Fibroblast of mammary gland (primary cell): ENCODE results near the gene MARCHF2.
"Not testable (repeated sequence)": the region's sequence is repeated elsewhere in the genome, so short reads cannot be mapped to it uniquely, and the experiment has no call there.

Experiments
- DNase-seq: peaks from one replicate; pipeline ENCODE4 v3.0.0-alpha.2; 2010; ENCODE audit warnings: low read depth
- H3K4me3 ChIP-seq: 2 replicates; pipeline ENCODE4 v1.5.1; 2011; ENCODE audit warnings: low read depth, mild to moderate bottlenecking, low read length, moderate library complexity; ENCODE audit not compliant: control insufficient read depth
- CTCF ChIP-seq: conservative IDR thresholded peaks from 2 replicates; pipeline ENCODE4 v1.5.1; 2011; ENCODE audit warnings: low read depth, low read length, inconsistent platforms; ENCODE audit not compliant: control insufficient read depth, insufficient read depth

MARCHF2 gene

GRCh38 chr19:8426283-8426682 is 13.2 kb downstream of the MARCHF2 start:
- TF ChIP-seq CTCF, result no peak
- no peak overlapping the region for H3K4me3 ChIP-seq
- no peak for DNase-seq

GRCh38 chr19:8429044-8429443 is 15.9 kb downstream of the MARCHF2 start:
- no peak for DNase-seq
- TF ChIP-seq CTCF, result no peak
- no peak overlapping the region for H3K4me3 ChIP-seq

- DNase-seq, result no peak
- no peak overlapping the region for H3K4me3 ChIP-seq
- TF ChIP-seq CTCF, result no peak
These were observed 16.7 kb downstream of the MARCHF2 start for GRCh38 chr19:8429826-8430225.

GRCh38 chr19:8430650-8431049 is 17.5 kb downstream of the MARCHF2 start:
- TF ChIP-seq CTCF, result no peak
- no peak for DNase-seq
- H3K4me3 ChIP-seq, result no peak overlapping the region

GRCh38 chr19:8438236-8438635 is 25.1 kb downstream of the MARCHF2 start:
- H3K4me3 ChIP-seq, result no peak overlapping the region
- DNase-seq, result no peak
- no peak for TF ChIP-seq CTCF

- DNase-seq, result no peak
- H3K4me3 ChIP-seq, result no peak overlapping the region
- no peak for TF ChIP-seq CTCF
These were observed 28.8 kb downstream of the MARCHF2 start for GRCh38 chr19:8441725-8442544.

GRCh38 chr19:8444140-8444676 is 31.1 kb downstream of the MARCHF2 start:
- H3K4me3 ChIP-seq, result peak overlapping the region; percentile 71
- not testable (repeated sequence) for DNase-seq
